Heart right ventricle (tissue), 16 donors: Measurements from ENCODE around the gene SLC23A2. TPM values are rescaled to one million over a fixed set of nuclear protein-coding genes. Genes with fewer than 3 reads are reported as not detected.

Source experiments
- ATAC-seq, 8 donors: fragments of 200-7000 bp; cut with Tn5 transposase; one replicate each; pipeline ENCODE4 v1.9.1; 2020; ENCODE audit warnings: mild to moderate bottlenecking in 8 of 8, moderate library complexity in 8 of 8, moderate number of reproducible peaks in 1 of 8
- DNase-seq, 2 donors: peaks; one replicate each; pipeline ENCODE4 v3.0.0-alpha.2; 2020
- H3K27ac ChIP-seq, 10 donors: fragments of 200-600 bp; sonication (generic) in 2 of 10; one replicate each; pipeline versions ENCODE4 v1.5.0 to v1.8.0; 2020 to 2022; ENCODE audit warnings: mild to moderate bottlenecking in 3 of 10
- H3K27me3 ChIP-seq, 7 donors: fragments of 200-600 bp; one replicate each; pipeline ENCODE4 v1.8.0; 2021 to 2022; ENCODE audit warnings: mild to moderate bottlenecking in 2 of 7
- H3K36me3 ChIP-seq, 9 donors: fragments of 200-600 bp; sonication (generic) in 1 of 9; one replicate each; pipeline versions ENCODE4 v1.5.0 to v1.8.0; 2020 to 2022; ENCODE audit warnings: mild to moderate bottlenecking in 2 of 9
- H3K4me1 ChIP-seq, 9 donors: fragments of 200-600 bp; sonication (generic) in 1 of 9; one replicate each; pipeline versions ENCODE4 v1.5.0 to v1.8.0; 2020 to 2022; ENCODE audit warnings: mild to moderate bottlenecking in 4 of 9
- H3K4me3 ChIP-seq, 10 donors: fragments of 200-600 bp; sonication (generic) in 2 of 10; one replicate each; pipeline versions ENCODE4 v1.5.0 to v1.8.0; 2020 to 2022; ENCODE audit warnings: mild to moderate bottlenecking in 7 of 10, moderate library complexity in 2 of 10
- H3K9me3 ChIP-seq, 11 donors: fragments of 200-600 bp in 10 of 11; sonication (generic) in 2 of 11; one replicate each; pipeline versions ENCODE4 v1.5.0 to v1.8.0; 2013 to 2022; ENCODE audit warnings: mild to moderate bottlenecking in 2 of 11, control low read depth in 1 of 11, moderate library complexity in 1 of 11
- WGBS, 2 donors: extraction: QIAGEN DNeasy Blood & Tissue Kit; methylation state at CpG; one replicate each; pipeline ENCODE4 v1.1.7; 2013; ENCODE audit warnings: inconsistent platforms in 1 of 2; 5-methylcytosine and 5-hydroxymethylcytosine counted together
- intact Hi-C, 10 donors: fragments of 100-400 bp; cut with DNase I; formaldehyde crosslinking; loops; one replicate each; pipeline versions ENCODE4 v1.11.1 to v1.14.2; 2022
- polyA plus RNA-seq, 2 donors: library from polyadenylated mRNA; stranded (reverse); fragments of 200-250 nt; gene quantifications; one replicate each; pipeline ENCODE4 v1.2.3, GENCODE V29; 2013
- total RNA-seq, 10 donors: library from RNA; stranded (reverse); fragmentation: NEBNext Ultra II Directional in 3 of 10; extraction: Animal tissue kit (Norgen Biotek cat#: 25700) in 3 of 10; gene quantifications; one replicate each; pipeline versions ENCODE4 v1.2.1 to v1.2.4, GENCODE V29; 2021 to 2023
- TF ChIP-seq, protein P1 (sequence below), 9 donors: fragments of 200-600 bp; sonication (generic) in 2 of 9; IDR thresholded peaks; one replicate each; pipeline versions ENCODE4 v1.5.0 to v1.8.0; 2021 to 2022; ENCODE audit warnings: antibody characterized with exemption in 9 of 9, mild to moderate bottlenecking in 5 of 9, moderate library complexity in 1 of 9
- donor health status: Arrhythmogenic right ventricular cardiomyopathy.
- donor health status: ischemic (EF 13 %, LVEDD 7.1; RV severe dilation, severe dysfunction).
- donor health status: healthy with polysubstance abuse.
- donor health status: DM: no; HTN: yes; CAD: no.
- donor health status: DM: no; HTN: no; CAD: no.
- donor health status: ischemic (EF 25% LVEDD 6.9; RV normal size, moderate dysfunction).
- donor health status: ischemic (EF 25% LVEDD 5.7; RV mildly dilated, moderate dysfunction).
- donor health status: healthy.
- donor health status: DM: yes; HTN: yes; CAD: no.
- donor health status: Ischemic cardiomyopathy.
- donor health status: ischemic (EF 35%, LVEDD 5.7; RV mildly dilated, moderate dysfunction).
- donor health status: nonischemic (EF 11% LVEDD 7.7; RV severe dilation, severe dysfunction).
- donor health status: DM: yes; HTN: yes; CAD: no.
- donor health status: PGD.
- donor health status: ischemic (EF 29% LVEDD 5.4; RV normal size, mild dysfunction).
- donor health status: nonischemic (EF 23%, LVEDD 6.1; RV moderate dilation, normal function).

SLC23A2 gene
- total and polyA plus RNA-seq, 12 donors = 2.0 to 12.3 (median 6.9) TPM

DNA sequence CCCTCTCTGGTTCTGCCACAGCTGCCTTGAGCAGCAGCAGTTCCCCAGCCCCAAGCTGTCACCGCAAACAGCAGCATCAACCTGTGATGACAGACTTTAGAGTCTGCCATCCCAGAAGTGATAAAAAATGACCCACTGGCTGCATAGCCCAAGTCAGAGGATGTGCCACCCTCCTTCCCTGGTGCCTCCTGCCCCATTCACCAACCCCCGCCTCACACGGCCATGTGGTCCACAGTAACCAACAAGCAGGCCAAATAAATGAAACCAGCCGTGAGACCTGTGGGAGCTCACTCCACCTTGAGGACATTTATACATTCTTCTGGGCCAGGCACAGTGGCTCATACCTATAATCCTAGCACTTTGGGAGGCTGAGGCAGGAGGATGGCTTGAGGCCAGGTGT, 181.4 kb downstream of the SLC23A2 start:
- ATAC-seq = no peak
- peak overlapping the region in 1 of 10 donors; percentile 94 for H3K27ac ChIP-seq
- DNase-seq = no peak
- H3K4me1 ChIP-seq = peaks cover 2 to 78% (median 27%) of the 10 kb centered on the region in 9 donors
- no peak overlapping the region for H3K4me3 ChIP-seq
- intact Hi-C loops = no loop called here
- no peaks in the 10 kb centered on the region for H3K9me3 ChIP-seq
- peaks cover 0 to 15% (median 7%) of the 10 kb centered on the region in 7 donors for H3K27me3 ChIP-seq
- TF ChIP-seq, protein P1, sequence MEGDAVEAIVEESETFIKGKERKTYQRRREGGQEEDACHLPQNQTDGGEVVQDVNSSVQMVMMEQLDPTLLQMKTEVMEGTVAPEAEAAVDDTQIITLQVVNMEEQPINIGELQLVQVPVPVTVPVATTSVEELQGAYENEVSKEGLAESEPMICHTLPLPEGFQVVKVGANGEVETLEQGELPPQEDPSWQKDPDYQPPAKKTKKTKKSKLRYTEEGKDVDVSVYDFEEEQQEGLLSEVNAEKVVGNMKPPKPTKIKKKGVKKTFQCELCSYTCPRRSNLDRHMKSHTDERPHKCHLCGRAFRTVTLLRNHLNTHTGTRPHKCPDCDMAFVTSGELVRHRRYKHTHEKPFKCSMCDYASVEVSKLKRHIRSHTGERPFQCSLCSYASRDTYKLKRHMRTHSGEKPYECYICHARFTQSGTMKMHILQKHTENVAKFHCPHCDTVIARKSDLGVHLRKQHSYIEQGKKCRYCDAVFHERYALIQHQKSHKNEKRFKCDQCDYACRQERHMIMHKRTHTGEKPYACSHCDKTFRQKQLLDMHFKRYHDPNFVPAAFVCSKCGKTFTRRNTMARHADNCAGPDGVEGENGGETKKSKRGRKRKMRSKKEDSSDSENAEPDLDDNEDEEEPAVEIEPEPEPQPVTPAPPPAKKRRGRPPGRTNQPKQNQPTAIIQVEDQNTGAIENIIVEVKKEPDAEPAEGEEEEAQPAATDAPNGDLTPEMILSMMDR (IDR thresholded peaks at IDR 0.05) = no peak
- H3K36me3 ChIP-seq = peaks cover 0 to 55% (median 0%) of the 10 kb centered on the region in 9 donors
- WGBS, 2 donors = 94 to 95% methylated on average over 4 of the region's 4 CpGs

DNA sequence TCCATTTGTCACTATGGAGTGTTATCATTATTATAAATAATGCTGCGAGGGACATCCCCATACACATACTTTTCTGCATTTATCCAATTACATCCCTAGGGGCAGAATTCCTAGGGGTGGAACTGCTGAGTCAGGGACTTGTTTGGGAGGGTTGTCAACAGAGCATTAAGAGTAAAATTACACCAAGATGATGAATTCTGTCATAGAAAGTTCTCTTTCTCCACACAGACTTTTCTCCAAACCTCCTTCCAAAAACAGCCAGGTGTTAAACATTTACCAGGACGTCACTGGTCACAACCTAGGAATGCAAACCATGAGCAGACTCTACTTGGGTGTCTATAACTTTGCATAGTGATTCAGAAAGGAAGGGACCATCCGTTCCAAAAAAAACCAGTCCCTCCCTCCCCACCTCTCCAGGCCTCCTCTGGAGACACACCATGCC, 184.1 kb downstream of the SLC23A2 start:
- Histone ChIP-seq H3K36me3 (peaks cover 0 to 55% (median 0%) of the 10 kb centered on the region in 9 donors), H3K9me3 (no peaks in the 10 kb centered on the region), H3K4me3 (no peak overlapping the region), H3K27me3 (peaks cover 0 to 7% (median 0%) of the 10 kb centered on the region in 7 donors), H3K4me1 (peaks cover 3 to 86% (median 36%) of the 10 kb centered on the region in 9 donors), H3K27ac (no peak overlapping the region)
- no peak for DNase-seq
- WGBS, 2 donors = 65 to 69% methylated on average over 3 of the region's 3 CpGs
- no peak for ATAC-seq
- TF ChIP-seq, protein P1 (IDR thresholded peaks at IDR 0.05) = no peak
- intact Hi-C loops = no loop called here

DNA sequence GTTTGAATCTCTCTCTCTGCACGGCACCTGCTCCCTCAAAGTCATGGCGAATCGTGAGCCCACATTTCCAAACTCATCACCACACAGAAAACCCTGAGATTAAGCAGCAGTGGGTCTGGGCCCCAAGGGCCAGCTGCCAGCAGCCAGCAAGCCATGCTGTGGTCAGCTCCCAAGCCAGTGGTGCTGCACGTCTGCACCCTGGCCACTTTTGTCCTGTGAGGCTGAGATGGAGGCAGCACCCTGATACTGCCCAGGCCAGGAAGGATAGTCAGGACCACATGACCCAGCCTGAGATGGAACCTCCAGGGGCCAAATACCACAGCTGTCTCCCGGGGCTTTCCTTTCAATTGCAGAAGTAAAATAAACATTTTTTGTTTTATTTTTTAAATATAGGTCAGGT, 185.7 kb downstream of the SLC23A2 start:
- WGBS, 2 donors = 82 to 90% methylated on average over 5 of the region's 5 CpGs
- intact Hi-C loops = no loop called here
- Histone ChIP-seq H3K27ac (peak overlapping the region in 3 of 10 donors; percentile 69 to 98 (median 83)), H3K9me3 (no peaks in the 10 kb centered on the region), H3K27me3 (no peaks in the 10 kb centered on the region), H3K4me1 (peaks cover 0 to 85% (median 30%) of the 10 kb centered on the region in 9 donors), H3K4me3 (no peak overlapping the region), H3K36me3 (peaks cover 0 to 43% (median 0%) of the 10 kb centered on the region in 9 donors)
- TF ChIP-seq, protein P1 (IDR thresholded peaks at IDR 0.05) = no peak
- ATAC-seq (no peak), DNase-seq (no peak)

DNA sequence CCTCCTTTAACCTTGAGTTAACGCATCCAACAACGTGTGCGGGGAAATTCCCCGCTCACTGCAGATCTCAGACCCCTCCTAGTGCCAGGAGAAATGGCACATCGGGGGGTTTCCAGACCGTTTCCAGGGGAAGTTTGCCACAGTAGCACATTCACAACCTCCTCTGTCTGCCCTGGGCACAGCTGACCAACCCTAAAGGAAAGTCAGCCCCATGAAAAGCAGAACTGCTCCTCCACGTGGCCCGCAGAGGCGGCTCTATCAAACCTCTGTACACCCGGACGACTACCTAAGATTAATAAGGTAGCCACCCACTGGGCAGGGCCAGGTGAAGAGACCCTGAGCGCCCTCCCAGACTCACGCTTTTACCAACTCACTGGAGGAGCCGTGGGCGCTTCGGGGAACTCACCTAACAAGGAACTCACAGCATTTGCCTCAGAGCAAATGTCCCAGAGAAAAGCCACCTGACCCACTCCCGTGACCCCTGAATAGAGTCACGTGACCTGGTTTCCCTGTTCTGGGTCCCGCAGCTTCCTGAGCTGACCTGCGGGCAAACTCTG, 186.5 kb downstream of the SLC23A2 start:
- TF ChIP-seq, protein P1 (IDR thresholded peaks at IDR 0.05) = no peak
- peak overlapping the region in 3 of 10 donors; percentile 30 to 54 (median 31) for H3K4me3 ChIP-seq
- peaks cover 0 to 34% (median 0%) of the 10 kb centered on the region in 9 donors for H3K36me3 ChIP-seq
- ATAC-seq (peak in 6 of 8 donors; percentile 22 to 33 (median 28)), DNase-seq (no peak)
- no peaks in the 10 kb centered on the region for H3K9me3 ChIP-seq
- intact Hi-C loops = no loop called here
- H3K27me3 ChIP-seq = no peaks in the 10 kb centered on the region
- 63 to 68% methylated on average over 20 of the region's 20 CpGs for WGBS, 2 donors
- H3K27ac ChIP-seq = peak overlapping the region in 7 of 10 donors; percentile 26 to 98 (median 69)
- H3K4me1 ChIP-seq = peaks cover 0 to 85% (median 35%) of the 10 kb centered on the region in 9 donors
